Epithelial cell of prostate (primary cell): ENCODE results near the gene EIF4E.
"Not testable (repeated sequence)": the region's sequence is repeated elsewhere in the genome, so short reads cannot be mapped to it uniquely, and the experiment has no call there.

Experiments used
- DNase-seq: peaks from one replicate; pipeline ENCODE4 v3.0.0-alpha.2; 2011; ENCODE audit warnings: low read depth, low spot score
- H3K27ac ChIP-seq: fragments of 450-650 bp; 2 replicates; pipeline ENCODE4 v1.5.1; 2017; ENCODE audit warnings: mild to moderate bottlenecking

The EIF4E gene

GRCh38 chr4:98887145-98887544, 41.8 kb downstream of the EIF4E start:
- DNase-seq = no peak
- no peak overlapping the region for H3K27ac ChIP-seq

- not testable (repeated sequence) for H3K27ac ChIP-seq, DNase-seq
These were observed 42.6 kb downstream of the EIF4E start for GRCh38 chr4:98886382-98886781.

- H3K27ac ChIP-seq, DNase-seq: not testable (repeated sequence)
These were observed 48.0 kb downstream of the EIF4E start for GRCh38 chr4:98880884-98881283.

- no peak for DNase-seq
- H3K27ac ChIP-seq = no peak overlapping the region
These were observed 49.4 kb downstream of the EIF4E start for GRCh38 chr4:98879515-98879914.

GRCh38 chr4:98873059-98873458, 55.9 kb downstream of the EIF4E start:
- H3K27ac ChIP-seq = peak overlapping the region; percentile 22
- no peak for DNase-seq

GRCh38 chr4:98872120-98872906, 56.6 kb downstream of the EIF4E start:
- DNase-seq = not testable (repeated sequence)
- H3K27ac ChIP-seq = peak overlapping the region; percentile 22

- no peak overlapping the region for H3K27ac ChIP-seq
- DNase-seq = no peak
These were observed 61.3 kb downstream of the EIF4E start for GRCh38 chr4:98867648-98868047.

- DNase-seq = no peak
- no peak overlapping the region for H3K27ac ChIP-seq
These were observed 63.9 kb downstream of the EIF4E start for GRCh38 chr4:98865059-98865458.

GRCh38 chr4:98864560-98864959, 64.4 kb downstream of the EIF4E start:
- DNase-seq = no peak

GRCh38 chr4:98862371-98862770, 66.6 kb downstream of the EIF4E start:
- H3K27ac ChIP-seq = no peak overlapping the region
- DNase-seq = no peak

More at GRCh38 chr4:98864560-98864959, 64.4 kb downstream of the EIF4E start:
- no peak overlapping the region for H3K27ac ChIP-seq

GRCh38 chr4:98861100-98861884, 67.6 kb downstream of the EIF4E start:
- DNase-seq = no peak

GRCh38 chr4:98851806-98852205, 77.1 kb downstream of the EIF4E start:
- H3K27ac ChIP-seq = no peak overlapping the region
- DNase-seq = no peak

More at GRCh38 chr4:98861100-98861884, 67.6 kb downstream of the EIF4E start:
- no peak overlapping the region for H3K27ac ChIP-seq

- no peak for DNase-seq
- no peak overlapping the region for H3K27ac ChIP-seq
These were observed 78.0 kb downstream of the EIF4E start for GRCh38 chr4:98850937-98851336.

GRCh38 chr4:98848448-98848847, 80.5 kb downstream of the EIF4E start:
- no peak overlapping the region for H3K27ac ChIP-seq
- DNase-seq = no peak

GRCh38 chr4:98845960-98846359, 83.0 kb downstream of the EIF4E start:
- no peak for DNase-seq

GRCh38 chr4:98842917-98843316, 86.0 kb downstream of the EIF4E start:
- DNase-seq = not testable (repeated sequence)

More at GRCh38 chr4:98845960-98846359, 83.0 kb downstream of the EIF4E start:
- H3K27ac ChIP-seq = no peak overlapping the region

GRCh38 chr4:98838977-98839618, 89.8 kb downstream of the EIF4E start:
- DNase-seq = no peak
- no peak overlapping the region for H3K27ac ChIP-seq

More at GRCh38 chr4:98842917-98843316, 86.0 kb downstream of the EIF4E start:
- H3K27ac ChIP-seq = not testable (repeated sequence)

GRCh38 chr4:98838531-98838930, 90.4 kb downstream of the EIF4E start:
- DNase-seq = no peak
- no peak overlapping the region for H3K27ac ChIP-seq

GRCh38 chr4:98833384-98833783, 95.5 kb downstream of the EIF4E start:
- no peak for DNase-seq
- H3K27ac ChIP-seq = no peak overlapping the region

- not testable (repeated sequence) for DNase-seq, H3K27ac ChIP-seq
These were observed 97.9 kb downstream of the EIF4E start for GRCh38 chr4:98831036-98831435.
